AG09319 (cell line): ENCODE data around the gene CPE.

Experiments
- DNase-seq: peaks from one replicate; pipeline ENCODE4 v3.0.0-alpha.2; 2010; ENCODE audit warnings: low read depth; ENCODE audit errors: extremely low read depth
- CTCF ChIP-seq: IDR thresholded peaks from 2 replicates; pipeline ENCODE4 v1.5.1; 2011; ENCODE audit warnings: low read depth, mild to moderate bottlenecking, inconsistent platforms, low read length, moderate library complexity

Gene CPE

GRCh38 chr4:165382640-165383039, 3.8 kb downstream of the CPE start:
- no peak for TF ChIP-seq CTCF
- no peak for DNase-seq

GRCh38 chr4:165383591-165384073, 4.8 kb downstream of the CPE start:
- TF ChIP-seq CTCF: no peak
- no peak for DNase-seq

- DNase-seq: no peak
- no peak for TF ChIP-seq CTCF
Measured at GRCh38 chr4:165384186-165384585, 5.4 kb downstream of the CPE start.

- DNase-seq: no peak
- TF ChIP-seq CTCF: no peak
Measured at GRCh38 chr4:165384598-165384997, 5.8 kb downstream of the CPE start.

- DNase-seq: no peak
- no peak for TF ChIP-seq CTCF
Measured at GRCh38 chr4:165385126-165385525, 6.3 kb downstream of the CPE start.

GRCh38 chr4:165386328-165386727, 7.5 kb downstream of the CPE start:
- no peak for TF ChIP-seq CTCF
- DNase-seq: no peak

GRCh38 chr4:165388756-165389155, 9.9 kb downstream of the CPE start:
- DNase-seq: no peak
- TF ChIP-seq CTCF: no peak
